Anterior cingulate cortex (tissue), 58 donors: Measurements from ENCODE around the gene SMAD7.

Experiments used
- DNase-seq, 58 donors: peaks; one replicate each; lab custom pipeline; 2025; lab: John Stamatoyannopoulos, UW

Gene SMAD7

GRCh38 chr18:48950536-48951447 is at the start of gene SMAD7:
SMAD7 (minus strand) TSS chr18:48950965; CDS start chr18:48950424, 541 bp downstream.
- peak in 3 of 58 donors; percentile 18 to 33 (median 22) for DNase-seq

DNA sequence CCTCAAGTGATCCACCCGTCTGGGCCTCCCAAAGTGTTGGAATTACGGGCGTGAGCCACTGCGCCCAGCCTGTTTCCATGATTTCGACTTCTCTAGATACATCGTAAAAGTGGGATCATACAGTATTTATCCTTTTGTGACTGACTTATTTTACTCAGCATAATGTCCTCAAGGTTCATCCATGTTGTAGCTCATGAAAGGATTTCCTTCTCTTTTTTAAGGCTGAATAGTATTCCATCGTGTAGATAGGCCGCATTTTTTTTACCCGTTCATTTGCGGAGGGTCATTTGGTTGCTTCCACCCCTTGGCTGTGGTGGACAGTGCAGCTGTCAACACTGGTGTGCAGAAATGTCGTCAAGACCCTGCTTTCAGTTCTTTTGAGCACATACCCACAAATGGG is 48.8 kb upstream of the SMAD7 start:
- DNase-seq, result no peak

DNA sequence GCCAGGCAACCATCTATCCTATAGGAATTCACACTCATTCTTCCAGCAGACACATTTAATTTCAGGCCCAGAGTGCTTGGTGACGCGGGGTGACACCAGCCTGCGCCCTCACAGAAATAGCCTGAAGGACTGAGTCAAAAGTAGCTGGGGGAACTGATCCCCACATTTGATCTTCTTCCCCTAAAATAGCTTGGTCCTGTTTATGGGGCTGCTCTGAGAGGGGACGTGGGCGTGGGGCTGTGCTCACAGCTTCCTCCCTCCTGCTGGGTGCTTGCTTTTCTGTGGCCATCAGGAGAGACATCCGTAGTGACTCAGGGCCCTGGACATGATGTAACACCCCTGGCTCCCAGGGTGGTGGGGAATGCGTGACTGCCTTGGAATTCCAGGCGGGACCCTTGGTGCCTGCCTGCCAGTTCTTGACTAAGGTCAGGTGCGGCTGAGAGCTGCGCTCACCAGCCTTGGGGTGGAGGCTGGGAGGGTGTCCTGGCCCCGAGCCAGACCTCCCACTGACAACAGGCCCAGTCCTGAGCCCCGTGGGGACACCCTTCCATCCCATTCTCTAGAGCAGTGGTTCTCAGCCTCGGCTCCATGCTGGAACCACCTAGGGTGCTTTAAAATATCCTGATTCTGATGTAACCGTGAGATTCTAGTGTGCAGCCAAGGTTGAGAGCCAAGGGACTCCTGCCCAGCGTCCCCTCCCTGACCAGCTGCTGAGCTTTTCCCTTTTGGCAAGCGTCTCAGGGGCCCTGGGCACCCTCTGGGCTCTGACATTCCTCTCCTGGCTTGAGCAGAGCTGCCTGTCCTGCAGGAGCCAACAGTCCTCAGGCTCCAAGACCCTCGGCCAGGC is 47.4 kb upstream of the SMAD7 start:
- DNase-seq, result peak in 17 of 58 donors; percentile 12 to 72 (median 33)

DNA sequence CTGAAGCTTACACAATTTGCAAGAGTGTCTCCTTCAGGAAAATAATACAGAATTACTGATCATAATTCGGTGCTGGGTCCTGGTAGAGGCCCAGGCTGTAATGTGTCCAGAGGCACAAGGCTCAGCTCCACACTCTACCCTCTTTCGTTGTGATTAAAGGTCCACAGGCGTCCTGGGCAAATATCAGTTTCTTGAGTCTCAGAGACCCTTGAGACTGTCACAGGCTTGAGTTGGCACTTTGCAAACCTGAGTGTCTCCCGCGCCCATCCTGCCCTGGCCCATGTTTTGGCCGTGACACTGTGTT is 46.9 kb upstream of the SMAD7 start:
- DNase-seq, result no peak

DNA sequence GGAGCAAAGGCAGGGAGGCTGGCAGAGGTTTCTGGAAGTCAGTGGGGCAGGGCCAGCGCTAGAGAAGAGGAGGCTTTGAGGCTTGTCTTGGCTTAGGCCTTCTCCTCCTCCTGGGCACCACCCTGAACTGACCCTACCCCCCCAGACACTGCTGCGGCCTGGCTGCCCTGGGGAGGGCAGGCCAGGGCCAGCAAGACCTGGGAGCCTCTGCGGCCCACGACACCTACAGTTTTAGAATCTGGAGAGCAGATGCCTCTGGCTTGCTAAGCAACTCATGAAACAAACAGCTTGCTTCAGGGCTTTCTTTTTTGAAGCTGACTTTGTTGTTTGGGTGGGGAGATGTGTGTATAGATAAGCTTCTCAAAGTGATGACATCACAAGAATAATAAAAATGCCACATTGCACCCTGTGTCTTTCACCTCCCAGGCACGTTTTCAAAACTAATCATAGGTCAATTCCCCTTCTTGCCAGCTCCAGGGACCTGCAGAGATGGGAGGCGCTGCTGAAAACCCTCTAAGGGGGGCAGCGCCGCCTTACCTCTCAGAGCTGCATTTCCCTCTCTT is 46.2 kb upstream of the SMAD7 start:
- no peak for DNase-seq

GRCh38 chr18:48996041-48996440 is 45.3 kb upstream of the SMAD7 start:
- no peak for DNase-seq

DNA sequence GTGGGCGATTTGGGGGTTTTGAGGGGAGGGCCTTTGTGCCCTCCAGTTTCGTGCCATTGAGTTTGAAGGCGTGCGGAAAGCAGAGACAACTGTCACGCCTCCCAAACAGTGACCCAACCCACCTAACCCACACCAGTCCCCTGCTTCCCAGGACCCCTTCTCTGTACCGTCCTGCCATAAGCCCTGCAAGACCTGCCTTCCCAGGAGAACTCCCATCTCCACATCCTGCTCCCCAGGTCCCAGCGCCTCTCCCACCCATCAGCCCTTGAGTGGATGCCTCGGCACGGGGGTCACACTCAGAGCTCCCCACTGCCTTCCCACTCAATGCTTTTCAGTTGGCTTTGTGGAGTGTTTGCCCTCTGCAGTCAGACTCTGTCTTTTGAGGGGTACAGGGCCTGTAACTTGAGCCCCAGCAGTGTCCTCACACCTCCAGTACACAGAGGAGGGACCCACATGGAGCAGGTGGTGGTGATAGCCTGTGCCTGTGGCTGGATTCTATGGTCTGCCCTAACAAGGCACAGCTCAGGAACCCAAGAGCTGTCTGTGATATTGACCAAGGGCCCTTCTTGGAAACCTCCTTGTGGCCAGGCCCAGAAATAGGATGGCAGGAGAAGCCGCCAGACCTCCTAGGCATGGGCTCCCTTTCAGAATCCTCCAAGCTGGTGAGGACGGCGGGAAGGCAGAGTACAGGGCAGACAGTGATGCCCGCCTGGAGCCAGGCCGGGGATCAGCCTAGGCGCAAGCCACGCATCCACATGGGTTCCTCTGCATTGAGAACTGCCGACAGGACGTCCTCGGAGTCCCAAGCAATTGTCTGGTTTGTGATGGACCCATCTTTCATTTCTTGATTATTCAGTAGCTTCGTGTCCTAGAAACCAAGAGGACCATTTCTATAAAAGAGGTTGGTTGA is 44.4 kb upstream of the SMAD7 start:
- DNase-seq, result no peak

DNA sequence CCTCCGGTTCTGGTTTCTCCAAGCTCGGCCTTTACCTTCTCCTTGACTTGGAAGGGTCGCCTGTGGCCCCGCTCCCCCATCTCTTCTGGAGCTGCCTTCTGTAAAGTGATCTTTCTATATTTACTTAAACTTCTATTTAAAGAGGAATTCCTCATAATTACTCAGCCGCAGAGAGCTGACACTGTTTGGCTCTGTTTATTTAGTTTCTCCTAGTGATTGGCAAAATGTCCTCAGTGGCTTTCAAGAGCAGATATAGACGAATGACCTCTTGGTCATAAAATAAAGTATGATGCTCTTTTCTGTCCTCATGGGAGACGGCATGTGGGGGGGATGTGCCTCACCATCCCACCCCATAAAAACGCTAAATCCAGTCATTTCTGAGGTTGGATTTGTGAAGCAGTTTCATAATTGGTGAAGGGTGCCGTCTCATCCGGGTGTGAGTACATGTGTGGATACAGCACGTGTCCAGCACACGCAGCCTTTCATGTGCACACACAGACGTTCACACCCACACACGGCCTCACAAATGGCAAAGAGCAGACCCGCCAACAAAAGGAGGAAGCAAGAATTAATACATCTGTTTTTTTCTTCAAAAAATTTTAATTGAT is 43.4 kb upstream of the SMAD7 start:
- DNase-seq, result peak in 1 of 58 donors; percentile 6

GRCh38 chr18:48993586-48993985 is 42.8 kb upstream of the SMAD7 start:
- DNase-seq, result no peak

DNA sequence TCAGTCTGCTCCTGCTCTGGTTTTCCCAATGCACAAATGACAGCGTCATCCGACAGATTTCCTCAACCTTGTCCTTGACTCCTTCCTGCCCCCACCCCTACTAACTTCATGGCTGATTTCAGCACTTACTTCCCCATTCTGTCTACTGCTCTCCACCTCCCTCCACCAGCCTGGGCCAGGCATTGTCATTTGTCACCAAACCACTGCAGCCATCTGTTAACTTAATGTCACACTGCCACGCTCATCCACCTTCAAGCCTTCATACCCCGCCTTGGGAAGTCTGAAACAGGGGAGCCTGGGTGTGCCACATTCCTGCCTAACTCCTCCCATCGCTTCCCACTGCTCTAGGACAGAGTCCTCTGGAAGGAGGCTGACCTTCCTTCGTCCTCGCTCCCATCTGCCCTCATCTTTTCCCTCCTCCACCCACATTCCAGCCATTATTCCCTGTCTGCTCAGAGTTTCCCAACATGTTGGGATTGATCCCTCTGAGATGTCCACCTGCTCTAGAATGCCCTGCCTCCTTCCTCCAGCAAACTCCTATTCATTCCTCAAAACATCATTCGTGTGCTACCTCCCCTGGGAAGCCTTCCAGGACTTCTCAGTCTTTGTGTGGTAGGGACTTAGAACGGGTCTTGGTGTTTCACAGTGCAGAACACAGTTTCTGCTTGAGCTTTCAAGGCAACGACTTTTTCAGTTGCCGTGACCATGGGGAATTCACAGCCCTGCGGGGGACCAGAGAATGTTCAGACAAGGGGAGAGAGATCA is 42.2 kb upstream of the SMAD7 start:
- DNase-seq, result peak in 2 of 58 donors; percentile 7 to 10

DNA sequence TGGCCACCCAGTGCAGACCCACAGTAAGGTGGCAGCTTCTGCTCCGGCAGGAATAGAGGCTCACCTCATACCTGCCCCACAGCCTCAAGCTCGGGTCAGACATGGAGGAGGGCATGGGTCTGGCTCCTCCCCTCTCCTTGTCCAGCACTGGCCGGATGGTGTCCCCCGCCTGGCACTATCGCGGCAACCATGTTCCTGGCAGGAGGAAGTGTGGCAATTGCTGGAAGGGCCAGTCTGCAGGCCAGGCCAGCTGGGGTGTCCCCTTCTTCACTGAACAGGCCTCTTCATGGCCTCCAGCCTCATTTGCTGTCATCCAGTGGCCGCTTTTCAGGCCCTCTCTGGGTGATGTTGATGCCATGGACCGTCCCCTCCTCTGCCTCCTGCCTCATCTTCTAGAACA is 41.4 kb upstream of the SMAD7 start:
- no peak for DNase-seq

GRCh38 chr18:48991676-48992075 is 40.9 kb upstream of the SMAD7 start:
- no peak for DNase-seq

- DNase-seq, result no peak
Observed at GRCh38 chr18:48991319-48991660, 40.5 kb upstream of the SMAD7 start.

DNA sequence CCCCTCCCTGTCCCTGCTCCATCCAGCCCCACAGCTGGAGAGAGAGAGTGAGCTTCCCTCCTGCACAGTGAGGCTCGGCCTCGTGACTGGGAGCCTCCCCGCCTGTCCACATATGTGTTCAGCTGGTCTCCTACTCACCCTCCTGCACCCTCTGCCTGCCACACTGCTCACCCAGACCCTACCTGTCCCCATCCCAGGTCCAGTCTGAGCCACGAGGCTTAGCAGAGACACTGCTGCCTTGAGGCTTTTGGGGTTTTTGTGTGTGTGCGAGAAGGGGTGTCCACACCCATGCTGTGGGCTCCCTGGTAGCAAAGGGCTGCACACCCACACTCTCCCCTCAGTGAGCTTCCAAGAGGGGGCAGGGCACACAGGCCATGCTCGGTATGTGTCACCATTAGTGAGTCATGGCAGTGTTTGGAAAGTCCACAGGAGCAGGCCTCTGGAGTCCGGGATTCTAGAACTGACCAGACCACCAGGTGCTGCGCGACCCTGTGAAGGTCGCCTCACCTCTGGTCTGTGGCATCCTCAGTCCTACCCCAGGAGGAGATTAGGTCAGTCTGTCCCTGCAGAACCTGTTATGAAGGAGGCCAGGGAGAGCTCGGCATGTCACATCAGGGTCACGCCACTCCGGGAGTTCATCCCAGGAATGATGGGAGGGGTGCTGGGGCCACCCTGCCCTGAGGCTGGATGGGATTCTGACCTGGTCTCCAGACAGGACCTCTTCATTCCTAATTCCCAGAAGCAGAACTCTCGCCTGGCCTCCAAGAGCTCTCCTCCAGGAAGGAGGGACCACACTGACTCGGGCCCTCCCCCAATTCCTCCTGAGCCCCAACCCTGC is 39.9 kb upstream of the SMAD7 start:
- DNase-seq, result no peak

- no peak for DNase-seq
Observed at GRCh38 chr18:48989304-48990303, 38.8 kb upstream of the SMAD7 start.

DNA sequence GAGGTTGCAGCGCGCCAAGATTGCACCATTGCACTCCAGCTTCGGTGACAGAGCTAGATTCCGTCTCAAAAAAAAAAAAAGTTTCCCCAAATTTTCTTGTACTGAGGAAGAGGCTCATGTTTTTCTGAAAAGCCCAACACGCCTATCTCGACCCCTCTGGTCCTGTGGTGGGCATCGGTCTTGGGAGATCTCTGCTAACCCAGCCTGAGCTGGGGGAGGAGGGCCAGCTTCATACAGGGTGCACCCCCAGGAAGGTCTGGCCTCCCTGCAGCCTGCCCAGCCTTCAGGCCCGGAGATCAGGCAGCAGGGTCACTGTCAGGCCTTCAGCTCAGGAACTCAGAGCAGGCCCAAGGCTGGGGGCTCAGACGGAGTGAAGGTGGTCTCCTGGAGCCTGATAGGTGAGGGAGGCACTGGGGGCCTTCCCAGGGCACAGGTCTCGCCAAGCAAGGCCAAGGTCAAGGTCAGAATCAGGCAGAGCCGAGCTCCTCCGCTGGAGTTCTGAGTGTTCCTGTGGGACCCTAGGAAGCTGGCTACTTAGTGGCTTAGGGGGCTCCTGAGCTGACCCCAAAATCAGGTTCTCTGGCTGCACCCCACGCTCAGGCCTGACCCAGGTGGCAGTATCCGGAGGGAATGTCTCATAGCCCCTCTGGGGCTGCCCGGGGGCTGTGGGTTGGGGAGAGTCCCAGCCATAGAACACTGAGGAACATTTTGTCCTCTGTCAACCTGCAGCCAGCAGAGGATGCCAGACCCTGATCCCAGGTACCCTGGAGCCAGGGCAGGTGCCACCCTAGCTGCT is 37.9 kb upstream of the SMAD7 start:
- no peak for DNase-seq
